NCI-H2171 treated with DMSO at 0.1 percent for 48 hours (cell line): Measurements from ENCODE around the gene ARHGAP25.

Source experiments
- DNase-seq: peaks from one replicate; lab custom pipeline; 2025; lab: John Stamatoyannopoulos, UW

Gene ARHGAP25

GRCh38 chr2:68766376-68766845 is 31.8 kb downstream of the ARHGAP25 start:
- DNase-seq, result no peak

GRCh38 chr2:68767031-68767961 is 32.7 kb downstream of the ARHGAP25 start:
- DNase-seq, result no peak

DNA sequence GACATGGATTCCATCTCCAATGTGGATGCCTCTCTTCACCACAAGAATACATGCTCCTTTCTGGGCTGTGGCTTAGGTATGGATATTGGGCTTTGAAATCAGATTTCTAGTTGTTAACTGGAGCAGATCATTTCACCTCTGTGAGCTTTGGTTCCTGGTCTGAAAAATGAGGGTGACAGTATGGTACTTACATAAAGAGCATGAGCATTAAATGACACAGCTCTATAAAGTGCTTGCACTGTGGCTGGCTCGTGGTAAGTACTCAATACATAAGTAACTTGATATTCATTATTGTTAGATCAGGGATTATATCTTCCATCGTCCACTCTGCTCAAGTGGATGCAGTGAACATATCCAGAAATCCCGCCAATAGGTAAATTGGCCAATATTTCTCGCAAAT is 33.4 kb downstream of the ARHGAP25 start:
- DNase-seq, result no peak

DNA sequence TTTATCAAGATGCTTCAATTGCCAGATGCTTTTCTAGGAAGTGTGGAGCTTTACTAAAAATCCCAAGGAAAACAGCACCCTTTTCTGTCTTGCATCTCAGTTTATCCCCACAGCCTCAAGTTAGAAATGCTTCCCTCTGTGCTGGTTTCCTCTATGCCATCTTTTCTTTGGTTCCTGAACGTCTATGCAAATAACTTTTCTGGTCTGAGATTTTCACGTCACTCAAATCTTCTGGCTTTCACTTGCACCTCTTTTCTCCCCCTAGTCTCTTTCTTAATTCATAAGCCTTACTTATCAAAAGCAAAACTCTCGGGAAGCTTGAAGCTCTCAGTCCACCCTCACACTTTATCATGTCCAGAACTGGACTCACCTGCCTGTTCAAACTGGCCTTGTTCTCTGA is 33.9 kb downstream of the ARHGAP25 start:
- DNase-seq, result no peak

GRCh38 chr2:68768951-68769350 is 34.3 kb downstream of the ARHGAP25 start:
- DNase-seq, result no peak

DNA sequence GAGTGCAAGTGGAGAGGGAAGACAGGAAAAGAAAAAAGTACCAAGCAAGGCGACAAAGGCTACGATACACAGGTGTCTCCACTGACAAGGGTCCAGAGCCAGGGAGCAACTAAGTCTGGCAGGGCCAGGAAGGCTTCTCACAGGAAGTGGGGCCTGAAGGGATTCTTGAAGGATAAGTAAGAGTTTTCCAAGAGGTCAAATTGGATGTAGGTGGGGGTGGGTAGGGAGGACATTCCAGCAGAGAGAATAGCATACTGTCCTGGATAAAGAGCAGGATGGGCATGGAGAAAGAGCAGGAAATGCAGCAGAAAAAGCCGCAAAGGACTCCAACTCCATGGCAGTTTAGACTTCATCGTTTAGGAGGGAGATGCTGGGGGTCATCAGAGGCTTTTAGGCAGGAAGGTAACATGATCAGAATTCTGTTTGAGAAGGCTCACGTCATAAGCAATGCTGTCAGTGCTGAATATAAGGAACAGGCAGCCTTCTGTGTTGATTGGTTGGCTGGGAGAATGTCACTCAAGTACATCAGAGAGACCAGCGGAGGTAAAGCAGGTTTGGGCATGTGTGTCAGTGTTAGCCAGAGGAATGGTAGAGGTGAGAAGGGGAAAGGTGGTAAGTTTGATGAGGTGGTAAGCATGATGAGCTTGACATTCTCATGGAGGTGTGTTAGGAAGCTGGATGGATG is 35.1 kb downstream of the ARHGAP25 start:
- no peak for DNase-seq

DNA sequence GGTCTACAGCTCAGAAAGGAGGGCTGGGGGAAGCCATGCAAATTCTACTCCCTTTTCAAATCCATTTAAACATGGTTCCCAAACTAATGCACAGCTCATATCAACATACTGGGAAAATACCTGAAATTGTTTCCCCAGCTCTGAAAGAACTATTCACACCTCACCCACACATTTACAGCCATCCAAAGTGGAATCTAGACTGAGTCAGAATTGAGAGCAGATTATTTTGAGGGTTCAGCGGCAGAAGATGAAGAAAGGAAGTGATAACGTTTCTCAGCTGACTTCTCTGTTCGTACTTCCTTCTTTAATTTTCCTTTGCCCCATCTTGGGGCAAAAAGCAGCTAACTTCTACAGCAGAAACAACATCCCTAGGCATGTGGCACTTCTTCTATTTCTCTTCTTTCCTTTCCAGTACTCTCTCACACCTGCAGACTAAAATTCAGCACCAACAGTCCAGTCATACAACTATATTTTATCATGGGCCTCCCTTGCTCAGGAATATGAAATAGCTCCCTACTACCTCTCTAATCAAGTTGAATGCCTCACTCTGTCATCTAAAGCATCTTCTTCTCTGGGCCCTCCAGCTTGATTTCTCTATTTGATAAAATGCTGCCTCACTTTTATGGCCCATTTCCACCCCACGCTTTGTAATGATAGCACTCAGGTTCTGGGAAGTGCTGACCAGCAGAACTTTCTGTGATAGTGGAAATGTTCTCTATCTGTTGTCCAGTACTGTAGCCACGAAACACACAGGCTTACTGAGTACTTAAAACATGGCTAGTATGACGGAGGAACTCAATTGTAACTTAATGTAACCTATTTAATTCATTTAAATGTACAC is 35.9 kb downstream of the ARHGAP25 start:
- no peak for DNase-seq

DNA sequence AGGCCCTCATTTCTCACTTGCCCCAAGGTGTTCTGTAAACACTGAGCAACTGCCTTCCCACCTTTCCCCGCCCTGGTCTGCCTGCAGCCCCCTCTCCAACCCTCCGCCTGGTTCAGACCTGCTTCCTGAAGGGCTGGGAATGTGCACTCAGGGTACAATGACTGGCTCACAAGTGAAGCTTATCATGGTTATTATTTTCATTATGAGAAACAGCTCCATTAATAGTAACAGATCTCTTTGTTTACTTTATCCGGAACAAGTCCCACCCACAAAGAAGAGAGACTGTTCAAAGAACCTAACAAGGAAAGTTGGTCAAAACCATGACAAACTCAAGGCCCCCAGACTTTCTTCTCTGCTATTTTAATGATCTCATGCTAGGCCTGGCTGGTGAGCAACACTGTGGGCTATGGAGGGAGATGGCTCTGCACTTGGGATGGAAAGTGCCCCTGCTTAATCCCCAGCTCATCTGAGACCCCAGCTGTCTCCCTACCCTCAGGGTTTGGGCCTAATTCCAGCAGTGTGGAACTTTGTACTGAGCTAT is 36.7 kb downstream of the ARHGAP25 start:
- DNase-seq, result no peak

GRCh38 chr2:68772109-68772508 is 37.5 kb downstream of the ARHGAP25 start:
- DNase-seq, result no peak

GRCh38 chr2:68774569-68775271 is 40.1 kb downstream of the ARHGAP25 start:
- no peak for DNase-seq

DNA sequence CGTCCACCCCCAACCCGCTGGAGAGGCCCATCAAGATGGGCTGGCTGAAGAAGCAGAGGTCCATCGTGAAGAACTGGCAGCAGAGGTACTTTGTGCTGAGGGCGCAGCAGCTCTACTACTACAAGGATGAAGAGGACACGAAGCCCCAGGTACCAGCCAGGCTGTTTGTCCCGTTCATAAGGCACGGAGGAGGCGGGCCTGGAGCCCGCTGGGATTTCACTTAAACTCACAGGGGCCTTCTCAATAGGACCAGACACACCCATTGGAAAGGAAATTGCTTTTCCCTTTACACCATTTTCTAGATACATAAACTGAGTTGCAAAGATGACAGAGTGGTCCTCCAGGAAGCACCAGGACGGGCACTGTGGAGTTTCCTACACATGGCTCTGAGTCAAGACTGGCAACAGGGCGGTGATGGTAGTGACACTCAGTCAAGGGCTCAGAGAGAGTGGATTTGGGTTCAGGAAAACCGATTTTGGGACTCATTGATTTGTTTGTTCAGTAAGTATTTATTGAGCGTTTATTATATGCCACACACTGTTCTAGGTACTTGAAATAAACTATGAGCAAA is 40.7 kb downstream of the ARHGAP25 start:
- no peak for DNase-seq

DNA sequence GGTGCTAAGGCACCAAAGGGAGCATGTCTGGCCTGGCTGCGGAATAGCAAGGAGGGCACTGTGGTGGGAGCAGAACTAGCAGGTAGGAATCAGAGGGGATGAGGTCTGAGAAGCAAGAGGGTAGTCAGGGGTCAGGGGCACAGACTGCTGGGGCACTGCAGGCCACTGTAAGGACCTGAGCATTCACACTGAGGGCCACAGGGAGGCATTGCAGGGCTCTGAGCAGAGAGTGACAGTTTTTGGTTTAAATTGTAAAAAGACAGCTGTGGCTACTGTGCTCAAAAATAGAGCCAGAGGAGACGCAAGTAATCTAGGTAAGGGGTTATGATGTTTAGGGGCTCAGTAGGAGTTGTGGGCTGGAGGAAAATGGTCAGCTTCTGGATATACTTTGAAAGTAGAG is 41.5 kb downstream of the ARHGAP25 start:
- no peak for DNase-seq

GRCh38 chr2:68779595-68779994 is 45.0 kb downstream of the ARHGAP25 start:
- DNase-seq, result no peak

DNA sequence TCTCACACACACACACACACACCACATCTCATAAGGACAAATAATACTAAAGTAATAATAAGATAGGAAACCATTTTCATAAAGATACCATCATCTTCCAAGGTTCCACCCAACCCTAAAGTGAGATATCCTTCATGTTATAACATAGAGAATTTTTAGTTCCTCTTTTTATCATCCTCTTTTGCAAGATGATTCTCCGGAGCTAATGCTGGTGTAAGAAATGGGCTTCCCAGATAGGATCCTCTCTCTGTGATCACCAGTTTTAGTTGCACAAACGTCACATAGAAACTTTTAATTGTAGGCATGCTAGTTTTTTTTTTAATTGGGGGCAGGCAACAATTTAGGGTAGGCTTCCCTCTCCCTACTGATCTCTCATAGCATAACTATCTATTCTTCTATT is 49.6 kb downstream of the ARHGAP25 start:
- no peak for DNase-seq

DNA sequence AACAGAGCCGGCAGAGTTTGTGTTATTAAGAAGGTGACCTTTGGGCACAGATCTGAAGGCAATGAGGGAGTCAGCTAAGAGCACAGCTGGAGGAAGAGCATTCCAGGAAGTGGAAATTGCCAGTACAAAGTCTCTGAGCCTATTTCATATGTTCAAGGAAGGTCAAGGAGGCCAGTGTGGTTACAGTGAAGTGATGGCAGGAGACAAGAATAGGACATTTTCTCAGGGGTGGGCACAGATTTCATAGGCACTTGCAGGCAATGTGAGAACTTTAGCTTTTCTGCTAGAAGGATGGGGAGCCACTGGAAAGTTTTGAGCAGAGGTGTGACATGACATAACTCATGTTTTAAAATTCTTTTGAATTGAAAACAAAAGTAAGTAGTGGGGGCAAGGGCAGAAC is 50.3 kb downstream of the ARHGAP25 start:
- no peak for DNase-seq

DNA sequence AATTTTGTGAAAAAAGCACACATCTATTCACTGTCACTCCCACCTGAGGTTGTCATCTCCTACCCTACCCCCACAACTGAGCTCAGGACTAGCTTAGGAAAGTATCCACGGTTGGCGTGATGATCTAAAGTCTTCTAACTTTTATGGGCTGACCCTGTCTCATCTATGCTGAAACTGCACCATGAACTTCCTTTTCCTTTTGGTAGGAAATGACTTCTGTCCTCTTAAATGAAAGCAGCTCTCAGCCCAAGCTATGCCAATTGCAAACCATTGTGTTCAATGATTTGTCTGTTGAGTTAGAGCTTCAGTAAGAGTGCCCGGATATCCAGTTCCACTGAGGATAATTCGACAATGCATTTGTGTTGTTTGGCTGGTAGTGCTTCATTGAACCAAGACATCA is 52.7 kb downstream of the ARHGAP25 start:
- no peak for DNase-seq

- no peak for DNase-seq
Measured at GRCh38 chr2:68789603-68790002, 55.0 kb downstream of the ARHGAP25 start.

DNA sequence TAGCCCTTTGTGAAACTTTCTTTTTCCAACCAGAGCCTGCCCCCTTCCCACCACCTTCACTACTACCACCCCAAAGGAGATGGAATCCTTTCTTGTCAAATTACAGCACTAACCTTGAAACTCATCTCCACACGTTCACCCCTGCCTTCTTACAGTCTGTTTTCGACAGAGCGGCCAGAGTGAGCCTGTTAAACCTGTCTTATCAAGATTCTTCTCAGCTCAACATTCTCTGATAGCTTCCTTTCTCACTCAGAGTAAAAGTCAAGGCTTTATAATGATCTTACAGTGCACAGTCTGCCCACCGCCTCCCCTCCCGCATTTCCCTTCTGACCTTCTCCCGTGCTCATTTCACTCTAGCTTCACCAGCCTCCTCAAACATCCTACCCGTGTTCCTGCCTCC is 56.0 kb downstream of the ARHGAP25 start:
- DNase-seq, result no peak

DNA sequence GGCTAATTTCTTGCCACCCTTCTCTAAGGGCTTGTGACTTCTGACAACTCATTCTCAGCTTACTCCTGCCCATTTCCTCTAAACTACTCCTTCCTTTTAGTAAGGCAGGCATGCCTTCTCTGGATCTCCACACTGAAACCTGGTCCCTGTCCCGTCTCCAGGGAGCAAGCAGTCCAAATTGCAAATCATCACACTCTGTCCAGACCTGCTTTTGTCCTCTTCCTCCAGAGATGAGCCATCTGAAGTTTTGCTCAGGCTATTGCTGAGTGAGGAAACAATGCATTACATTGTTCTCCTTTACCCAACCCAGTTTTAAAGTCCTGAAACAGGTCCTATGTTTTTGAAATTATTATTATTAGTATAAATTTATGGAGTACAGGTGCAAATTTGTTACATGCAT is 57.3 kb downstream of the ARHGAP25 start:
- DNase-seq, result no peak

DNA sequence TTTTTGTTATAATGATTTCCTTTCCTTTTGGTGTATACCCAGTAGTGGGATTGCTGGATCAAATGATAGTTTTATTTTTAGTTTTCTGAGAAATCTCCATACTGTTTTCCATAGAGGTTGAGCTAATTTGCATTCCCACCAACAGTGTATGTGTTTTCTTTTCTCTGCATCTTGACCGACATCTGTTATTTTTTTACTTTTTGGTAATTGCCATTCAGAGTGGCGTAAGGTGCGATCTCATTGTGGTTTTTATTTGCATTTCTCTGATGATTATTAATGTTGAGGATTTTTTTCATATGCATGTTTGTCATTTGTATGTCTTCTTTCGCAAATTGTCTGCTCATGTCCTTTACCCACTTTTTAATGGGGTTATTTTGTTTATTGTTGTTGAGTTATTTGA is 58.1 kb downstream of the ARHGAP25 start:
- no peak for DNase-seq

DNA sequence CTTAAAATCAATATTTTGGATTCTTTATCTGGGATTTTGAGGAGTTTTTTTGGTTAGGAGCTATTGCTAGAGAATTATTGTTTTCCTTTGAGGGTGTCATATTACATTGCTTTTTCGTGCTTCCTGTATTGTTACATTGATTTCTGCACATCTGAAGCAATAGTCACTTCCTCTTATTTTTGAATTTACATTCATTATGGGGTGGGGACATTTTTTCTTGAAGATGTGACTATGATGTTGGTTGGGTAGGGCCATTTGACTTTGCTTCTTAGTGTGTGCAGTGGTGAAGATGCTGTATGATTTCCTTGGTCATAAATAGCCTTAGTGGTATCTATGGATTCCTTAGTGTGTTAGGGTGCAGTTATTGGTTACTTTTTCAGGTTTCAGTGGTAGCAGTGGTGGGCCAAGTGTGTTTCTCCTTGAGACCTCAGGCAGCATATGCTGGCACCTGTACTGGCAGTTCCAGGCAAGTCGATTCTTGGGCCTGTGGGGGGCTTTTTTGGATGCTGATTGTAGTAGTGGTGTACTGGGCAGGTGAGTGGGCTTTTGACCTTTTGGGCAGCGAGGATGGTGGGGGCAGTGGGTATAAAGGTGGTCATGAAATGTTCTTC is 61.8 kb downstream of the ARHGAP25 start:
- DNase-seq, result no peak
